Measurements from ENCODE around the gene PPFIA3.
"Not testable (repeated sequence)": the region's sequence is repeated elsewhere in the genome, so short reads cannot be mapped to it uniquely, and the experiment has no call there.

PPFIA3 gene

DNA sequence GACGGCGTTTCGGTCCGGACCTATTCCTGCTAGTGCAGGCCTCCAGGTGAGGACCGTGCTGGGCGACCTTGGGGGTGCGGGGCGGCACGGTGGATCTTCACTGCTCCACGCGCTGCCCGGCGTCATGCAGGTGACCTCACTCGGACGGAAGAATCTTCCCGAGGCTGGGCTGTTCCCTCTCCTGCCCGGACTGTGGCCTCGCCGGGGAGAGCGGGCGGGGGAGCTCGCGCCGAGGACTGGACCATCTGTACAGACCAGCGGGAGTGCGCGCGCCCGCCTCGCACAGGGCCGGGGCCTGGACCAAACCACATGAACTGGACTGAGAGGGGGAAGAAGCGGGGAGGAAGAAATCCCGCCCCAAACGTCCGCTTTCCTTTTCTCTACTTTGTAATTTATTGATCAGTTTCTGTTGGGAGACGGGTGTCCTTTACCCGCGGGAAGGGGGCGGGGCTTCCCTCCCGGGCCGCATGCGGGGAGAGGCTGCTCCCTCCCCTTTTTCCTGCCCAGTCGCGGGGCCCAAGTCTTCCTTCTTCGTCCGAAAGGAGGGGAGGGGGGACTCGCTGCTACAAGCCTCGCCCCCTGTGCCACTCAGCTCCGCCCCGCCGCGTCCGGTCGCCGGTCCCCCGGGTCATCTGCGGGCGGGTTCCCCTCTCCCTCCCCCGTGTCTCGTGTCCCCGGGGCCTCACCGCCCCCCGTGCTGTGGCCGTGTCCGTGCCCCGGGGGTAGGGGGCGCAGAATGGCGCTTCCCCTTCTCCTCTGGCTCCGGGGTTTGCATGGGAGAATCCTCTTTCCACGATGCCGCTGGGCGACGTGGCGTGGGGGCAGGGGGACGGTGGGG is 31.0 kb downstream of the PPFIA3 start:
- DNase-seq: peak; percentile 49

DNA sequence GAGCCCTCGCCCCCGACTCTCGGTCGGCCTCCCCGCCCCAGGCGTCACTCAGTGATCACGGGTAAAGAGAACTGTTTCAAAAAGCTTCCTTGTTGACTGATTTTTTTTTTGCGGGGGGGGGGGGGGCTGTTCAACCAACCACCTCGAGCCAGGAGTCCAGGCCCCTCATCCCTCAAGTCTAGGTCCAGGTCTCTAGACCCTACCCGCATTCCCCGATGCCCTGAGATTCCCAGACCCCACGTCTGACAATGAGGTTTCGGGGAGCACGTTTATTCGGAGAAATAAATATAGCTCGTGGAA is 31.6 kb downstream of the PPFIA3 start:
- no peak for DNase-seq

- DNase-seq: peak; percentile 28
Measured at GRCh38 chr19:49151267-49152118, 32.1 kb downstream of the PPFIA3 start.

- DNase-seq: no peak
Measured at GRCh38 chr19:49152119-49152550, 32.8 kb downstream of the PPFIA3 start.

GRCh38 chr19:49153167-49153809 is 33.9 kb downstream of the PPFIA3 start:
- DNase-seq: no peak

- no peak for DNase-seq
Measured at GRCh38 chr19:49154279-49154678, 34.9 kb downstream of the PPFIA3 start.

DNA sequence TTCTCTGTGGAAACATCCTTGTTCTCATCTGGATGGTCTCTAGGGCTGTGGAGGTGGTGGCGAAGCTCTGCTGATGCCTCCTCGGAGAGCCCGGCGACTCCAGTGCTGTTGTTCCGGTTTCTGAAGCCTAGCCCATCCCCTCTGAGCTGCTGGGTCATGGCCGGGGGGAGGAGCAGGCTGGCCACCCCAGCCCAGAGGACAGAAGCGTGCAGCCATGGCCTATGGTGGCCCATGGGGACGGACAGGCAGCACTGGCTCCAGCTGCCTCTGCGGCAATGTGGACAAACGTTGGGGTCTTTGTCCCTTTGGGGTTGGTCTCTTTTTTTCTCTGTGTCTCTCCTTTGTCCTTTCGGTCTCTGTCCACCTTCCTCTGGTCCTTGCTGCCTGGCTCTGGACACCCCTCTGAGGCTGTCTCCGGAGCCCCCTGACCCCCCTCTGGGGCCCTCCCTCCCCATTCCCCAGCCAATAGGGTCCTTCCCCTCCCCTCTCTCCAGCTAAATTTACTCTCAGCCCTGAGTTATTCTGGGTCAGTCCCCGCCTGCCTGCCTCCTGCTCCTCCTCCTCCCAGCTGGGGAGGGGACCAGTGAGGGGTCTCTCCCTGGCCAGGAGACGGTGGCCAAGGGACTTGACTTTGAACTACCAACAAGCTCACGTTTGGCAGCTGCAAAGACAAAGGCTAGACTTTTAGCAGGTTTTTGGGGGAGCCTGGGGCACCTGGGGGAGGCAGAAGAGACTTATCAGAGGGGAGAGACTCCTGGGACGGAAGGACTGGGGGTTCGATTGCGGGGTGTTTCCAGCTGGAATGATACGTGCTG is 35.9 kb downstream of the PPFIA3 start, which contains the start of gene HRC:
HRC (minus strand) TSS at position 392 of the 815 bp plus-strand sequence; CDS start at position 233, 159 bp downstream.
- DNase-seq: no peak

- DNase-seq: no peak
Measured at GRCh38 chr19:49155820-49156346, 36.5 kb downstream of the PPFIA3 start.

- DNase-seq: peak; percentile 47
Measured at GRCh38 chr19:49157445-49158224, 38.3 kb downstream of the PPFIA3 start, which contains the start of gene TRPM4. Gene TRPM4 (plus strand): TSS chr19:49157792. CDS start chr19:49157867, 75 bp downstream.

GRCh38 chr19:49160450-49161189 is 41.3 kb downstream of the PPFIA3 start:
- no peak for DNase-seq

GRCh38 chr19:49161987-49162386 is 42.6 kb downstream of the PPFIA3 start:
- DNase-seq: no peak

- DNase-seq: no peak
Measured at GRCh38 chr19:49165111-49165750, 45.9 kb downstream of the PPFIA3 start.

DNA sequence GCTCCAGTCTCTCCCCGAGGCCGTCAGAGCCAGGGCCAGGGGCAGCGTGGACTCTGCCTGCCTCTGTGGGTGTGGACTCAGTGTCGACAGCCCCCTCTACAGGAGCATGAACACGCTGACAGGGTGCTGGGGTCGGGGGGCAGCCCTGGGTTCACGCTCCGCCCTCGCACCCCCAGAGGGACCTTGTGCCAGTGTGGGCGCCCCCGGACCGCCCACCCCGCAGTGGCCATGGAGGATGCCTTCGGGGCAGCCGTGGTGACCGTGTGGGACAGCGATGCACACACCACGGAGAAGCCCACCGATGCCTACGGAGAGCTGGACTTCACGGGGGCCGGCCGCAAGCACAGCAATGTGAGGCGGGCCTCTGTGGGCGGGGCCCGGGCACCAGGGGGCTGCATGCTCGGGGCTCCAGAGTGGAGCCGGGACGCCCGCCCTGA is 46.5 kb downstream of the PPFIA3 start:
- DNase-seq: no peak

DNA sequence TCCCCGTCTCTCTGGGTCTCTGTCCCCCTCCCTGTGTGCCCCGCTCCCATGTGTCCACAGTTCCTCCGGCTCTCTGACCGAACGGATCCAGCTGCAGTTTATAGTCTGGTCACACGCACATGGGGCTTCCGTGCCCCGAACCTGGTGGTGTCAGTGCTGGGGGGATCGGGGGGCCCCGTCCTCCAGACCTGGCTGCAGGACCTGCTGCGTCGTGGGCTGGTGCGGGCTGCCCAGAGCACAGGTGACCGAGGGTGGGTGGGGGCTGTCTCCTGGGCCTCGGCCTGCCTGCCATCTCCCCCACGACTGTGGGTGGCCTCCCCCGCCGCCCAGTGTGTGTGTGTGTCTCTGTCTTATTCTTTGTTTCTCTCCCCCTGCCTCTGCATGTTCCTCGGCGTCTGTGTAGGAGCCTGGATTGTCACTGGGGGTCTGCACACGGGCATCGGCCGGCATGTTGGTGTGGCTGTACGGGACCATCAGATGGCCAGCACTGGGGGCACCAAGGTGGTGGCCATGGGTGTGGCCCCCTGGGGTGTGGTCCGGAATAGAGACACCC is 48.6 kb downstream of the PPFIA3 start:
- DNase-seq: no peak

GRCh38 chr19:49168421-49168820 is 49.1 kb downstream of the PPFIA3 start:
- no peak for DNase-seq

GRCh38 chr19:49173198-49173597 is 53.9 kb downstream of the PPFIA3 start:
- no peak for DNase-seq

DNA sequence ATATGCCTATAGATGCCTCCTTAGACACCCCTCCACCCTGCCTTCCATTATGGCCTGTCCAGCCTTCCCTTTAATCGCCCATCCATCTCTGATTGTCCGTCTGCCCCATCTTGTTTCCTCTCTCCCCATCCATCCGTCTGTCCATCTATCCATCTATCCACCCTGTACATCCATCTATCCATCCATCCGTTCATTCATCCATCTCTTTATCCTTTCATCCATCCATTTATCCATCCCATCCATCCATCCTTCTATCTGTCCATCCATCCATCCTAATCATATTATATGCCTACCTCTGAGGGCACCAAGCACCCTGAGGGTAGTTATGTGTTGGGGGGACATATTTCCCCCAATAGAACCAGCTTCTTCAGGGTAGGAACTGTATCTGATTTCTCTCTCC is 61.3 kb downstream of the PPFIA3 start:
- DNase-seq: no peak

GRCh38 chr19:49182010-49182847 is 62.9 kb downstream of the PPFIA3 start:
- DNase-seq: not testable (repeated sequence)

All from activated CD4-positive, alpha-beta T cell treated with anti-CD3 and anti-CD28 coated beads, Interleukin-2, Interleukin-6, amounts not matched to agents 100 ng/mL and 50 ng/mL, durations not matched to agents 16 hours and 8 hours (primary cell).